Natural killer cell (primary cell): ENCODE results near the gene SH3PXD2B. TPM values are rescaled to one million over a fixed set of nuclear protein-coding genes. Genes with fewer than 3 reads are reported as not detected.

ENCODE experiments used
- ATAC-seq, 3 donors: fragments of 150-1000 bp in 2 of 3; fragments of 200-7000 bp in 1 of 3; cut with Tn5 transposase; 1 replicate in 1 of 3; 2 replicates in 2 of 3; pipeline ENCODE4 v1.10.0; 2021; ENCODE audit warnings: mild to moderate bottlenecking in 2 of 3, moderate library complexity in 2 of 3
- DNase-seq, 2 donors: peaks; one replicate each; pipeline versions ENCODE4 v3.0.0 to v3.0.0-alpha.2; 2013 to 2021; ENCODE audit warnings: mixed read lengths in 1 of 2
- H3K27ac ChIP-seq: one replicate; pipeline ENCODE4 v1.5.1; 2013; ENCODE audit warnings: mild to moderate bottlenecking, low read length
- H3K27me3 ChIP-seq: one replicate; pipeline ENCODE4 v1.6.1; 2013; ENCODE audit warnings: low read length; ENCODE audit not compliant: control insufficient read depth, insufficient read depth
- H3K36me3 ChIP-seq: one replicate; pipeline ENCODE4 v1.6.1; 2013; ENCODE audit warnings: low read length; ENCODE audit not compliant: control insufficient read depth, insufficient read depth
- H3K4me1 ChIP-seq: one replicate; pipeline ENCODE4 v1.6.1; 2013; ENCODE audit warnings: low read length; ENCODE audit not compliant: control insufficient read depth, insufficient read depth
- H3K4me3 ChIP-seq: one replicate; pipeline ENCODE4 v1.5.1; 2013; ENCODE audit warnings: low read length
- H3K9me3 ChIP-seq: one replicate; pipeline ENCODE4 v1.6.1; 2013; ENCODE audit warnings: low read length; ENCODE audit not compliant: control insufficient read depth, insufficient read depth
- H3K27ac Mint-ChIP-seq, 2 donors: one replicate each; pipeline ENCODE4 v1.8.0; 2022; ENCODE audit warnings: mild to moderate bottlenecking in 2 of 2, mixed read lengths in 2 of 2, moderate library complexity in 1 of 2
- H3K27me3 Mint-ChIP-seq, 2 donors: one replicate each; pipeline ENCODE4 v1.8.0; 2022; ENCODE audit warnings: low read depth in 2 of 2, mixed read lengths in 2 of 2
- H3K36me3 Mint-ChIP-seq: one replicate; pipeline ENCODE4 v1.8.0; 2022; ENCODE audit warnings: mixed read lengths
- H3K4me1 Mint-ChIP-seq, 2 donors: one replicate each; pipeline ENCODE4 v1.8.0; 2022; ENCODE audit warnings: mixed read lengths in 2 of 2
- H3K4me3 Mint-ChIP-seq: one replicate; pipeline ENCODE4 v1.8.0; 2022; ENCODE audit warnings: mild to moderate bottlenecking, moderate library complexity, mixed read lengths
- H3K9me3 Mint-ChIP-seq, 2 donors: one replicate each; pipeline ENCODE4 v1.8.0; 2022; ENCODE audit warnings: mixed read lengths in 2 of 2
- WGBS: methylation state at CpG from one replicate; pipeline ENCODE4 v1.1.7; 2013; ENCODE audit warnings: missing lambda C conversion rate; ENCODE audit not compliant: insufficient coverage; 5-methylcytosine and 5-hydroxymethylcytosine counted together
- intact Hi-C: fragments of 100-400 bp; cut with micrococcal nuclease; formaldehyde crosslinking; loops from one replicate; pipeline ENCODE4 v1.14.2; 2022
- total RNA-seq, 4 donors: library from RNA; stranded (reverse); fragments of 120-200 nt in 1 of 4; gene quantifications; one replicate each; pipeline versions ENCODE4 v1.2.3 to v1.2.4, GENCODE V29; 2013 to 2022
- TF ChIP-seq, protein P1 (sequence below): fragments of 200-600 bp; IDR thresholded peaks from one replicate; pipeline ENCODE4 v1.8.0; 2022; ENCODE audit warnings: antibody characterized with exemption

The SH3PXD2B gene
- total RNA-seq, 3 donors from 2014 or later (not counting 1 experiment from before 2014, with no cell fraction given), result 0.25 to 0.35 TPM; not detected in 1

DNA sequence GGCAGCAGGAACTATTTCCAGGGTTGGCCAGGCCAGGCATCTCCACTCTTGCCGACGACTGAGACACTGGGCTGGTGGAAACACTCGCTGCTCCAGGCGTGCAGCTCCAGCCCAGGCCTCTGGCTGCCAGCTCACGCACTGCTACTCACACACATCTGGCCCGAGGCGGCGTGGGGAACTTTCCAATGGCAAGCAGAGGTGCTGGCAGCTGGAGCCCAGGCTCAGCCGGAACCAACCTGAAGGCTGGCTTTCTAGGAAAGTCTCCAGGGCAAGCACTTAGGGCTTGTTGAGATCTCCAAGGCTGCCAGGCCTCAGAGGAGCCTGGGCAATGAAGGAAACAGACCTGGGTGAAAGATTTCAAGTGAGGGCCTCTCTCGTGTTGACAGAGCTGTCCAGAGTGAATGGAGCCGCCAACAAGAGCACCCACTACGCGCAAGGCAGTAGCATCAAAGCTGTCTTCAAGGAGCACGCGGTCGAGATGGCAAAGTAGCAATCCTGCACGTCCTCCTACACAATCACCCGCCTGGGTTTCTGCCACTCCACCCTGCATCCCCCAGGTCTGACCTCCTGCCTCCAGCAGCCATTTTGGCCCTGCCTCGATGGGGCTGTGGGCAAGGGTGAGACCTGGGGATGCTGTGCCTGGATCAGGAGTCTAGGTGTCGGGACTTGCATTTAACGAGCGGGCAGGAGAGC is 14.4 kb downstream of the SH3PXD2B start:
- H3K9me3 Mint-ChIP-seq, result no peaks in the 10 kb centered on the region
- DNase-seq (no peak), ATAC-seq (no peak)
- Histone ChIP-seq H3K27ac (no peak overlapping the region), H3K9me3 (no peaks in the 10 kb centered on the region), H3K4me3 (no peak overlapping the region), H3K27me3 (peaks cover 2% of the 10 kb centered on the region), H3K4me1 (peaks cover 9% of the 10 kb centered on the region), H3K36me3 (no peaks in the 10 kb centered on the region)
- TF ChIP-seq, protein P1, sequence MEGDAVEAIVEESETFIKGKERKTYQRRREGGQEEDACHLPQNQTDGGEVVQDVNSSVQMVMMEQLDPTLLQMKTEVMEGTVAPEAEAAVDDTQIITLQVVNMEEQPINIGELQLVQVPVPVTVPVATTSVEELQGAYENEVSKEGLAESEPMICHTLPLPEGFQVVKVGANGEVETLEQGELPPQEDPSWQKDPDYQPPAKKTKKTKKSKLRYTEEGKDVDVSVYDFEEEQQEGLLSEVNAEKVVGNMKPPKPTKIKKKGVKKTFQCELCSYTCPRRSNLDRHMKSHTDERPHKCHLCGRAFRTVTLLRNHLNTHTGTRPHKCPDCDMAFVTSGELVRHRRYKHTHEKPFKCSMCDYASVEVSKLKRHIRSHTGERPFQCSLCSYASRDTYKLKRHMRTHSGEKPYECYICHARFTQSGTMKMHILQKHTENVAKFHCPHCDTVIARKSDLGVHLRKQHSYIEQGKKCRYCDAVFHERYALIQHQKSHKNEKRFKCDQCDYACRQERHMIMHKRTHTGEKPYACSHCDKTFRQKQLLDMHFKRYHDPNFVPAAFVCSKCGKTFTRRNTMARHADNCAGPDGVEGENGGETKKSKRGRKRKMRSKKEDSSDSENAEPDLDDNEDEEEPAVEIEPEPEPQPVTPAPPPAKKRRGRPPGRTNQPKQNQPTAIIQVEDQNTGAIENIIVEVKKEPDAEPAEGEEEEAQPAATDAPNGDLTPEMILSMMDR, result no peak
- peaks cover 13 to 14% of the 10 kb centered on the region in 2 donors for H3K4me1 Mint-ChIP-seq
- 94% methylated on average over 22 of the region's 22 CpGs for WGBS
- peaks cover 10 to 11% of the 10 kb centered on the region in 2 donors for H3K27me3 Mint-ChIP-seq
- H3K27ac Mint-ChIP-seq, result no peak overlapping the region
- no peaks in the 10 kb centered on the region for H3K36me3 Mint-ChIP-seq
- H3K4me3 Mint-ChIP-seq, result no peak overlapping the region
- intact Hi-C loops, result no loop called here

DNA sequence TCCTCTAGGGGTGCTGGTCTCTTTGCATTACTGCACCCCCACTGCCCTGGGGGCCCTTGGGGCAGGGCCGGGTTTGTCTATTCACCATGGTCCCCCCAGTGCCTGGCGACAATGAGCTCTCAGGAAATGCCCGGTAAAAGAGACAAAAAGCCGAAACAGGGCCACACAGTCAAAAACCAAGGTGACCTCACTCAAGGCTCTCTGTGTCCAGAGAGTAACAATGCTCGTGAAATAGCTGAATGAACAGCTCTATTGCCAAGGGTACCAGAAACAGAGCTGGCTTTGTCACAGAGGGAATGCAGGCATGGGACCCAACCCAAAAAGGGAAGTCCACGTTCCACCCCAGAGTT is 16.0 kb downstream of the SH3PXD2B start:
- Mint-ChIP-seq H3K9me3 (no peaks in the 10 kb centered on the region), H3K36me3 (no peaks in the 10 kb centered on the region), H3K4me3 (no peak overlapping the region), H3K4me1 (peaks cover 2 to 4% of the 10 kb centered on the region in 2 donors), H3K27me3 (peaks cover 0 to 5% of the 10 kb centered on the region in 2 donors), H3K27ac (no peak overlapping the region)
- DNase-seq, result no peak
- Histone ChIP-seq H3K9me3 (no peaks in the 10 kb centered on the region), H3K4me1 (peaks cover 1% of the 10 kb centered on the region), H3K27ac (no peak overlapping the region), H3K36me3 (no peaks in the 10 kb centered on the region), H3K4me3 (no peak overlapping the region), H3K27me3 (peaks cover 2% of the 10 kb centered on the region)
- 82% methylated on average over 6 of the region's 6 CpGs for WGBS
- TF ChIP-seq, protein P1, result no peak
- ATAC-seq, result no peak
- intact Hi-C loops, result no loop called here

DNA sequence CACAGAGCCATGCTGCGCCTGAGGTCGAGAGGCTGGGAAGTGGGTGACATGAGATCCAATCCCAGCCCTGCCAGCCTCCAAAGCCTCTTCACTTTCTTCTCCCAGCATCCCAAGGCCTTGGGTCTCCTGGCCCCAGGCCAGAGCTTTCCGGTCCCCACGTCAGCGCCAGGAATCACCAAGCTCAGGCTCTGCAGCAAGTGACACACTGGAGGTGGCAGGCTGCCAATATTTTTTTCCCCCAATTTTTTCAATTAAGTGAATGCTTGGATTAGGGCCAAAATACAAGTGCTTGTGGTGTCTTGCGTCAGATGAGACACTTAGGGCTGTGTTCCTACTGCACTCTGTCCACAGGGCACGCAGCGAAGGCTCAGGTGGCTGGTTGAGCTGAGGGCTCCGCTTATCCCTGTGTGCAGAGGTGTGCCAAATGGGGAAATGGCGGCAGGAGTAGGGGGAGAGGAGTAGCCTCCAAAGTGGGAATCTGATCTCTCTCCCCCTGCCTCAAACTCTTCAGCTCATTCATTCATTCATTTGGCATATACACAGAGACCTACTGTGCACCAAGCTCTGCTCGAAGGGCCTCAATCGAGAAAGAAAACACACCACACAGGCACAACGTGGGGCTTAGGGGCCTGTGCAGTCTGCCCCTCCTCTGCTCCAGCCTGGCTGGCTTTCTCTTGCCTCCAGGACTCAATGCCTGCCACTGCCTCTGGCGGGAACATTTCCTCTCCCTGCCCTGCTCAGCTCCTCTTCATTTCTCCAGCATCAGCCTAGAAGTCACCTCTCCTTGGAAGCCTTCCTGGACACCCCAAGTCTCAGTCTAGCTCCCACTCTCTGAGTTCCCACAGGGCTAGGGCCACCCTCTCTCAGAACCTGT is 16.6 kb downstream of the SH3PXD2B start:
- Histone ChIP-seq H3K27me3 (peaks cover 2% of the 10 kb centered on the region), H3K27ac (no peak overlapping the region), H3K4me3 (no peak overlapping the region), H3K9me3 (no peaks in the 10 kb centered on the region), H3K4me1 (no peaks in the 10 kb centered on the region), H3K36me3 (no peaks in the 10 kb centered on the region)
- WGBS, result 62% methylated on average over 13 of the region's 14 CpGs
- intact Hi-C loops, result no loop called here
- H3K9me3 Mint-ChIP-seq, result no peaks in the 10 kb centered on the region
- peaks cover 0 to 5% of the 10 kb centered on the region in 2 donors for H3K27me3 Mint-ChIP-seq
- no peak overlapping the region for H3K27ac Mint-ChIP-seq
- H3K4me3 Mint-ChIP-seq, result no peak overlapping the region
- TF ChIP-seq, protein P1, result no peak
- no peaks in the 10 kb centered on the region for H3K36me3 Mint-ChIP-seq
- DNase-seq (no peak), ATAC-seq (no peak)
- H3K4me1 Mint-ChIP-seq, result no peaks in the 10 kb centered on the region
